ENCODE measurements around the gene IFT88.
"Not testable (repeated sequence)": the region's sequence is repeated elsewhere in the genome, so short reads cannot be mapped to it uniquely, and the experiment has no call there.

IFT88 gene

DNA sequence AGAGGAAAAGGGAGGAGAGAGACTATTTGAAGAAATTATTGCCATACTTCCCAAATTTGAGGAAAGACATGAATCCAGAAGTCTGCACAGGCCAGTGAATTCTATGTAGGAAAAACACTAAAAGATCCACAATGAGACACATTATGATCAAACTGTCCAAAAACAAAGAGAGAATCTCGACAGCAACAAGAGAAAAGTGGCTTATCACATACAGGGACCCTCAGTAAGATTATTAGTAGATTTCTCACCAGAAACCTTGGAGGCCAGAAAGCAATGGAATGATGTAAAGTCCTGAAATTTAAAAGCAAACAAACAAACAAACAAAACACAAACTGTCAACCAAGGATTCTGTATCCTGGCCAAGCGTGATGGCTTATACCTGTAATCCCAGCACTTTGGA is 80.8 kb downstream of the IFT88 start:
- no peak for DNase-seq

DNA sequence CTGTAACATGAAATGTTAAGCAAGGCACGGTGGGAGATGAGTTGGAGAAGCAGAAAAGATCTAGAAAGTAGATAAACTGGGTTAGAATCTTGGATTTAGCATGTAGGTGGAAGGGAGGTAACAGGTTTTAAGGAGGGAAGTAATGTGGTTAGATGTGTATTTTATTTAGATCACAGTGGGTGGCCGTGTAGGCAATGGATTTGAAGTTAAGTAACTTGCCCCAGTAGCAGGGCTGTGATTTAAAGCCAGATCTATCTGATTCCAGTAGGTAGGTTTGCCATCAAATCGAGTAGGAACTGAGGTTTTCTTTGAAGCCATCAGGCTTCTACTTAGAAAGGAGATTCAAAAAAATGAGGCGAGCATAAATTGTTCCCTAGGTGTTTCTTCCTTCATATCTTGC is 86.0 kb downstream of the IFT88 start:
- DNase-seq: no peak

DNA sequence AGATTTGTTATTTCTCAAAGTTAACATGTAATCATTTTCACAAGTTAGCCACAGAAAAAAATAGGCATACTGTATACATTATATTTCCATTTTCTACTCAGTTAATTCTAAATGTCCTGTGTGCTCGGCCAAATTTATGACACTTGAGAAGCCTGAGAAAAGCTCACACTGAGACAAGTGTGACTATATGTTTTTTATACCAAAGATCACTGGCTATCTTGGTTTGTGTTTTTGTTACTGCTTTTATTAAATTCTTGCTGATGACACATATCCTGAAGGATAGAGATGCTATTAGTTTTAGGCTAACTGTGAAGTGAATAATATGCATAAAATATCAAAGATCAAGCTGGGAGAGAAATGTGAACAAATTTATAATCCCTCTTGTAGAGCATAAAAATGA is 87.2 kb downstream of the IFT88 start:
- DNase-seq: no peak

DNA sequence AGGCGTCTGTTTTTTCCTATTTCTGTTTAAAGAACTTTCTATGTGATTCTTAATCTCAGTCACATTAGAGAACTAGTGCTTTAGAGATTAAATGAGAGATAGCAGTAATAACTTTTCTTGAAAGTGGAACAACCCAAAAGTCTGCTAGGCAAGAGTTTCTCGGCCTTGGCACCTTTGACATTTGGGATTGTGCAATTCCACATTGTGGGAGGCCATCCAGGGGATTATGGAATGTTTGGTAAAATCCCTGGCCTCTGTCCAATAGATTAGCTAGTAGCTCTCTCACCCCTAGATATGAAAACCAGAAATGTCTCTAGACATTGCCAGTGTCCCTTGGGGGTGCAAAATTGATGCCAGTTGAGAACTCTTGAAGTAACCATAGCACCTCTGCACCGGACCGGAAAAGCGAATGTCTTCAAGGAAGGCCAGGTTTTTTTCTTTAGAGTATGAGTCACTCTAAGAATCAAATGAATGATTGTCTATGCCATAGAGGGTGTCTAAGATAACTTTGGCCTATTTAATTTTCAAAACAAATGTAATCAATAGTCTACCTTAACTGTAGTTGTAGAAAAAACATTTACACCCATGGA is 91.6 kb downstream of the IFT88 start:
- DNase-seq: no peak

DNA sequence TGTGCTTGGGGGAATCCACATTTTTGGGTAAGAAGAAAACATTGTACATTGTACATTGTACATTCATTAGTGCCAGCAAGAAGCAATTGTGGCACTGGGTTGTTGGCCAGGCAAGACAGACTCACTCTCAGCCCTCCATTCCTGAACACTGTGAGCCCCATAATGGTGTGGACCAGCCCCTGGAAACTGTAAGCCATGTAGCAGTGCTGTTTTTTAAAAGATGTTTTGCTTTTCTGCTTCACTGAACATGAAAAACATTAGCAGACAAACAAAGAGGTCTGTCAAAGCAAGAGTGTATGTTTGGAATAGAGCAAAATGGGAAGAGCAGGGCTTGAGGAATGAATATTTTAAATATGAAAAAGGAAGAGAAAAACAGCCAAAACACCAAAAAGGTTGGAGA is 97.4 kb downstream of the IFT88 start:
- DNase-seq: no peak

DNA sequence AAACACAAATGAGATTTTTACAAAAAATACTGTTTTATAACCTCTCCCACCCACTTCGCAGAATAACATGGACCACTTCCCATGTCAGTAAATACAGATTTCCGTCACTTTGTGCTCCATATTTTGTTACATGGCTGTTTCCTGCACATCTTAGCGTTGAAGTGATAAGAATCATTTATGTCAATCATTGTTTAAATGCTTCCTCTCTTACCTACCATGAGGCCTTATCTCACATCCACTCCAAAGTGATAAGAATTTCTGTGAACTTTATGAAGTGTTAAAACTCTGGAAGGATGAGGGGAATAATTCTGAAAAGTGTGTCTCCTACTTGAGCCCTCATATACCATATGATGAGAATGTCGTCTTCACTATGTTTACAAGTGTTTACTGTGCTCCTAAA is 100.0 kb downstream of the IFT88 start:
- no peak for DNase-seq

DNA sequence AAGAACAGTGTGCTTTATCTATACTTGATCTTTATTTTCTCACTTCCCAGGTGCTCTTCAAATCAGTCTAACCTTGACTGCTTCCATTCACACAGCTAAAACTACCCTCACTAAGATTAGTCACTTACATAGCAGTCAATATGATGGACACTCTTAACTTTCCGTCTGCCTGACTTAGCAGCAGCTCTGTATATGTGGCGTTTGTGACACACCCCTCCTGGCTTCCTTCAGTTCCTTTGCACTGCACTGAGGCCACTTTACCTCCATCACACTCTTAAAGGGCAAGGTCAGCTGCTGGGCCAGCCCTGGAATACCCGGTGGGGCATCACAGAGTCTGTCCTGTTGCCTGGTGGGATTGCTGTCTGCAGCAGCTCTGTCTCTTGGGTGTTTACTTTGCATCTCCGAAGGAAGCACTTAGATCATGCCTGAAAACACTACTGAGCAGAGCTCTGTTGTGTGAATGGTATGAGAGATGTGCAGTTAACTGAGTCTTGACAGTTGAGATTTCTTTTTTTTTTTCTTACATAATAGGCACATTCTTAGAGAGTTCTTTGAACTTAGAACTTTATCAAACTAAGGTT is 101.0 kb downstream of the IFT88 start:
- peak; percentile 26 for DNase-seq

DNA sequence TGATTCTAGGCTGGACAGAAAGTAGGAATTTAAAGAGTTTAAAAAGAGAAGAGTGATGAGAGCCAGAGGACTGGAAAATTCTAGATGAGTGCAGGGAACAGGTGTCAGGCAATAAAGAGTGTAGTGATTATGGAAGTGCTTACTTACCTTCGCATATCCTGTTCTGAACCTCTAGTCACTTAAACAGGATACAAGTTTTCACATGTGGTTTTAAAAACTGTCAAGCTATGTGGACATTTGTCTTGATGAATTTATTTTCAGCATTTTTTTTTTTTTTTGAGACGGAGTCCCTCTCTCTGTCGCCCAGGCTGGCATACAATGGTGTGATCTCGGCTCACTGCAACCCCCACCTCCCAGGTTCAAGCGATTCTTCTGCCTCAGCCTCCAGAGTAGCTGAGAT is 102.2 kb downstream of the IFT88 start:
- DNase-seq: no peak

DNA sequence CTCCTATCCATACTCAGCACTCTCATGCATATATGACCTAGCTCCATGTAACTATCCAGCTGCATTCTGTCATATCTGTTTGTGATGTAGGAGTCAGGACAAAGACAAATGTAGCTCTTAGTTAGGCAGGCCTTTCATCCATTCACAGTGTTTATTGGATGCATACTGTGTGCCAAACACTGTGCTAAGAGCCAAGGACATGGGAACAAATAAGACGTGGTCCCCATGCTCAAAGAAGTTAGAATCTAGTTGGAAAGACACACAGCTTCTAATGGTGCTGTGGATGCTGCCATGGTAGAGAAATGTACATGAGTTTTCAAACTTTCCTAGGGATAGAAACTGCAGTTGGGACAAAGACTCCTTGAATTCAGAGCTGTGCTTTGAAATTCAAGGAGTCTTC is 104.8 kb downstream of the IFT88 start:
- no peak for DNase-seq

DNA sequence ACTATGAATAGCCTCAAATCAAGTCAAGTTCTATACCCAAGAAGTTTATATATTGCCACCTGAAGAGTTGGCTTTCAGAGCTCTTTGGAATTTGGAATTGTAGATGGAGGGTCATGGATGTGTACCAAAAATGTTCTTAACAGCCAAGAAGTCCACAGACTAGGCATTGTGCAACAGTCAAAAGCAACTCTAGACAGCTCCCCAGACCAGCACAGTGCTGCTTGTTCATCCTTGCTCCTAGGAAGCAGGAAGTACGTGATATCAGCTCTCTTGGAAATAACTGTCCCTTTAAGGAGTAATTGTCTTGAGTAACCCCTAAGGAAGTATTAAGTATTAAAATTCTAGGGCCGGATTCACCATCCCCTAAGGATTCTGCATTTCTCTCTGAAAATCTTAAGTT is 105.8 kb downstream of the IFT88 start:
- DNase-seq: no peak

DNA sequence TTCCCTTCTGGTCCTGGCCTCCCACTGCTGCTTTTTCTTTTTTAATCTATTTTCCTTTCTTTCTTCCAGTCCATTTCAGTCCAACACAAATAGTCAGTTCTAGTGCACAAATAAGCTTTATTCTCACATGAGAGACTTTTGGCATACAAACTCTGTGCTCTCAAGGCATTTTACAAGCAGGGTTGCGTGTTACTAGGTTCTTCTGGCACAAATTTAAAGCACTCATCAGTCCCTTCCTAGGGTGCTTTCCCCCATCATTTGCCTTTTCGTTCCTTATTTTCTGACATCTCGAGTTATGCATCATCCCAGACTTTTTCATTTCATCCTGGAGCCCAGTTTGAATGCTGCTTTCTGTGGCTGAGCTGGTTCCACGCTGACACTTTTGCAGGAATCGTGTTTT is 106.8 kb downstream of the IFT88 start:
- no peak for DNase-seq

DNA sequence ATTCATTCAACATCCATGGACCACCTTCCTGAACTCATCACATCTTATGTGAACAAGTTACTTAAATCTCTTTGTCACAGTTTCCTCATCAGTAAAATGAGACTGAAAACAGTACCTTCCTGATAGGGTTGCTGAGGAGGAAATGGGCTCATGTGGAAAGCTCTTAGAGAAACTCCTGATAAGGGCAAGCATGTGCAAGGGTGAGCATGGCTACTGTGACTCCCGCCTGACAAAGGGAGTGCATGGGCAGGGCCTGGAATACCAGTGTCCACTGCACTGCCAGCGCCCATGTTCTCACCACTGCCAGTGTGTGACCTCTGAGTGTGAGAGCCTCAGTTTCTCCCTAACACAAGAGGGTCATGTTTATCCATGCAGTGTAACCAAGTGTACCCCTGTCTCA is 109.3 kb downstream of the IFT88 start:
- no peak for DNase-seq

DNA sequence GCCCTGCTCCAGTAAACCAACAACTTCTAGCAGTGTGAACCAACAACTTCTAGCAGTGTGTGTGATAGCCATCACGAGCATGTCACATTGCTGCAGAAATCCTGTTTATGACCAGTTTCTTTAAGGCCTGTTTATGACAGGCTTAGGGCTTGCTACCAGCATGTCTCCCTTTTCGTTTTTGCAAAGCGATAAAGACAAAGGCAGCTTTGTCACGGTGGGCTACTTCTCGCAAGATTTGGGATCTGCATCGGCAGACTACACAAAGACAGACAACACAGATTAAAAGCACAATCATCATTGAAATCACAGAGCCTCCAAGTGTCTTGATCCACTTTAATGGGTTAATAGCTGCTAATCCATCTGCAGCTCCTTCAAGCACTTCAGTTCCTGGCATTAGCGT is 111.6 kb downstream of the IFT88 start:
- DNase-seq: peak; percentile 97

DNA sequence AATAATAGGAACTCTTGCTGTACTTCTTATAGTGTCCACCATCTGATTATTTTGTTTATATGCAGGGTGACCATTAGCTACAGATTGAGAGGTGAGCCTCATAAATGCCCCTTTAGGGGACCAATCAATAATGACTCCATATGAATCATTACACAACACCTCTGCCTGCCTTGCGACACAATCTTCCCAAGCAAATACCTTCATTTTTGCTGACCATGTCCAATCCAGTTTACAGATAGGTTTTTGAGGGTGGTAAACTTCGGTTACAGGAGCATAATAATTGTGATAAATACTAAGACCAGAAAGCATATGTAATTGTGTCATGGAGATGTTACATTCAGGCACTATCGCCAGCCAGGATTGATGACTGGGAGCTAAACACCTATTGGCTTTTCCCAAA is 112.9 kb downstream of the IFT88 start:
- DNase-seq: no peak

DNA sequence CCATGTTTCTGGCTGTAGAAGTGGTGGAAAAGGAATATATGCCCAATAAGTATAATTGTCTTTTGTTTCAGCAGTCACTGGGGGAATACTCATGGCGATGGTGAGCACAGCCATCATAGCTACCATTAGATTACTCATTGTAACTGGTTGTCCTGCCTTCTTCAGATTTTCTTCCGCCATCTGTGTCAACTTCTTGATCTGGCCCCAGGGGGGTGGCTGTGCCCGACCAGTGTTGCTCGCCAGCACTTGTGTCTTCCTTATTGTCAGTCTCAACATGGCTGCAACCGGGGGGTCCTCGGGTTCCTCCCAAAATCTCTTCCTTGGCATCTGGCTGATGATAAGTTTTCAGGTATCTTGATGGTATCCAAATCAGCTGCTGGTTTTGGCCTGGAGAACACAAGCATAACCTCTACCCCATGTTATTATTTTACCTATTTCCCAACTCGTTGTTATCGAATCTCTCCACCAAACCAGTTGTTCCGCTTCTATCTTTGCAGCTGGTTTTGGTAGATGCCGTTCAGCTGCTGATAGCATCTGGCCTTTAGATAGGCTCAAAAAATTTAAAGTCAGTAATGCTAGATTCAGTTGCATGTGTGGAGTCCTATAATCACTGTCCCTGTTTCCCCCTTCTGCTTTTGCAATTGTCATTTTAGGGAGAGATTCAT is 113.6 kb downstream of the IFT88 start:
- no peak for DNase-seq

DNA sequence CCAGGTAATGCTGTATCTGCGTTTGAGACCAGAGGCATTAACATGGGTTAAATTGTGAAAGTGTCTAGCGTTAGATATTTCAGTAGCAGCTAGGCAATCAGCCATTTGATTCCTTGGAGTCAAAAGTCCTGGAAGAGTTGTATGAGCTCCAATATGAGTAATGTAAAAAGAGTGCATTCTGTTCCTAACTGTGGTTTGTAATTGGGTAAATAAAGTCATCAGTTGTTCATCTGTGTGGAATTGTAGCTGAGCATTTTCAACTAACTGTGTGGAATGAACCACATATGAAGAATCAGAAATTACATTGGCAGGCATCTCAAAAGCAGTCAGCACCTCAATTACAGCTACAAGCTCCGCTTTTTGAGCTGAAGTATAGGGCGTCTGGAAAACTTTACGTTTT is 114.5 kb downstream of the IFT88 start:
- not testable (repeated sequence) for DNase-seq

DNA sequence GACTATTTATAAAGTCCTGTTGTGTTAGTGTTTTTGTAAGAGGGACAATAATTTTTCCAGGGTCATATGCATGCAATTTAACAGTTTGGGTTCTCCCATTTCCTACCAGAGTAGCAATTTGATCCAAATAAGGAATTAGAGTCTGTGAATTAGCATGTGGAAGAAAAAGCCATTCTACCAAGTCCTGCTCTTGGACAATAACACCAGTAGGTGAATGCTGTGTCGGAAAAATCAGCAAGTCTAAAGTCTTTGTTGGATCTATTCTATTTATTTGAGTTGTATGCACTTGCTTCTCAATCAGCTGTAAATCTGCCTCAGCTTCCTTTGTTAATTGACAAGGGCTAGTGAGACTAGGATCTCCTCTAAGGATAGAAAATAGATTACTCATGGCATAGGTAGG is 115.1 kb downstream of the IFT88 start:
- no peak for DNase-seq

DNA sequence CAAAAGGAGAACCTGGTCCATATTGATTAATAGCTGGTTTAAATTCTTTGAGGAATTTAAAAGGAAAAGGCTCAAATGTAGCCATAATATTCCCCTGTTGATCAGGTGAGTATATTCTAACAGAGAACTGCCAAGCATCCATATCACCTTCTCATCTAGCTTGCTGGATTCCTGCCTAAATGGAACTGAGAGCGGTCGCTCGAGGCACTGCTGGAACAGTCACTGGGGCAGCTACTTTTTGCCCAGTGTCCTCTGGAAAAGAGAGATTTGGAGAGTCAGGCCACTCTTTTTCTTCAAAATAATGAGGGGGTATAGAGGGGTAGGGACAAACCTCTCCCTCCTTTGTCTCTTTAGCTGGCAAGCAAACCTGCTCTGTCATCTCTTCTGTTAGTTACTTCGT is 117.1 kb downstream of the IFT88 start:
- no peak for DNase-seq

DNA sequence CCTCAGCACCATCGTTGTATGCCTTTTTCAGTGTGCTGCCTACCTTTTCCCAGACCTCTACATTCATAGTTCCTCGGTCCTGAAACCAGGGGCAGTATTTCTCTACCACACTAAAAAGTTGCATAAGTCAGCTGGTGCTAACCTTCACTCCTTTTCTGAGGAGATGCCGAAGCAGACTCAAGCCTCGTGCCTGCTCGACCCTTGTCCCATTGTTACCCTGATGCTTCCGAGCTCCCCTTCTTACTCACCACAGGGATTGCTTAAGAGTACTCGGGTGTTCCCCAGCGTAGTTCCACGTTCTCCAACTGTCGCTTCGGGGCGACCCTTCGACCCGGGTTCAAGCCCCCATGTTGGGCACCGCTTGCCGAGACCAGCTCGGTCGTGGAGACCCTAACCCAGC is 117.6 kb downstream of the IFT88 start:
- no peak for DNase-seq

DNA sequence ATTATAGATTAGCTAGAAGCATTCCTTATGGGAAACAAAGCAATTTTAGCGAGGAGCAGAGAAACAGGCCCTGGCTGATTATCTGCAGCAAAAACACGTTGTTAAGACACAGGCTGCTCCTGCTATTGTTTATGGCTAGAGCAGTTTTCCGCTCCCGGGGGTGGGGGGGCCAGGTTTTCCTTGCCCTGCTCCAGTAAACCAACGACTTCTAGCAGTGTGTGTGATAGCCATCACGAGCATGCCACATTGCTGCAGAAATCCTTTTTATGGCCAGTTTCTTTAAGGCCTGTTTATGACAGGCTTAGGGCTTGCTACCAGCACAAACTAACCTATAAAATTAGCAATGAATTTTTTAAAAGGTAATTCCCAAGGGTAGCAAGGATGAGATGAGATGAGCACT is 118.1 kb downstream of the IFT88 start:
- no peak for DNase-seq

DNA sequence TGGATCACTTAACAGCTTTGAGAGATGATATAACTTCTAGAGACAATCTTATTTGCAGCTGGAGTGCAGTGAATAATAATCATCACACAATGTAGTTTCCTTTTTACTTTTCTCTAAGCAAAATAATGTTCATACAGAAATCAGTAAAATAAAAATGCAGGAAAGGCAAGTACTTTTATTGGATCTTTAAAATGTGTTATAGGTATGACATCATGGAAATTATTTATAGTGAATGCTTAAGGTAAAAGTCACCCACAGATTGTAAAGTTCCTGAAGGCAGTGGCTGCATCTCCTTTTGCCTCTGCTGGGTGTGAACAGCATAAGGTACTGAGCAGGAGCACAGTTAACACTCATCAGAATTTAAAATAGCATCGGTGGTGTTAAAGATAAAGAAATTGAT is 119.2 kb downstream of the IFT88 start:
- DNase-seq: no peak

DNA sequence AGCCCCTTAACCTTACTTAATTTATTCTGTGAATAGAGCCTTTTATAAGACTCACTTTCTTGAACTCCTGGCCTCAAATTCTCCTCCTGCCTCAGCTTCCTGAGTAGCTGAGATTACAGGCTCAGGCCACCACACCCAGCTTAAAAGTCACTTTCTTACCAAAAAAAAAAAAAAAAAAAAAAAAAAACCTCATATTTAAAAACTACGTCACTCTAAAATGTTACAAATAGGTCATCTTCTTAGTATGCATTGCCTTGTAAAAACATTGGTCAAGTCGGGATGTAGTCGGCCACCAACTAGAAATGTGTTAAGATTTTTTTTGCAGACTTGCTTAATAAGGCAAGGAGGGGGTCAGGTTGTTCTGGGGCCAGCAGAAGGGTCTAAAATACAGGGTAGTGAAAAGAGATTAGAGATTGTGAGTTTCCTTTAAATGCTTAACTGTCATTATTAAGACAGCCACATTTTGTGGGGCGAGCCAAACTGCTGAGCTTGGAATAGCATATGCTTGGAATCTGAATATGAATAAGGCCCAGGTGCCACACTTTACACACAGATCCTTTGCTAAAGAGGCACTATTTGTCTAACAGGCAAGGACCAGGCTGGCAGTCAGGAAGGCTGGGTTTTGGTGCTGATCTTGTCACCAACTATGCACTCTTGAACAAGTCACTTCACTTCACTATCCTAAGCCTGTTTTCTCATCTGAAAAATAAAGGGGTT is 120.1 kb downstream of the IFT88 start:
- peak; percentile 40 for DNase-seq

DNA sequence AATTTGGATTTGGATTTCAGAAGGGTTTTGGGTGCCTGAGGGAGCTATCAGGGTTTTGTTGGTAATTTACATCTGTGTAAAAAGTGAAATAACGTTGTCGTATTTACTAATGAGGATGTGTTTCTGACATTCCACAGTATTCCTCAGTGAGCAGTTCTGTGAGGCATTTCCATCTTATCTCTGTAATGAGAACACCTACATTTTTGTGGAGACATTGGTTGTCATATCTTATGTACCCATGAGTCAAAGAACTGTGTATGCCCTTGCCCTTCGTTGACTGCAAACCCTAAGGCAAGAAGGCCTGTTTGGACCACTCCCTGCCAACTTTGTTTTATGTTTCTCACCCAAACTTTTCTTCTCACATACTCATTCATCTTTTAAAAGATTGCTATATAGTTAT is 122.3 kb downstream of the IFT88 start:
- DNase-seq: no peak

DNA sequence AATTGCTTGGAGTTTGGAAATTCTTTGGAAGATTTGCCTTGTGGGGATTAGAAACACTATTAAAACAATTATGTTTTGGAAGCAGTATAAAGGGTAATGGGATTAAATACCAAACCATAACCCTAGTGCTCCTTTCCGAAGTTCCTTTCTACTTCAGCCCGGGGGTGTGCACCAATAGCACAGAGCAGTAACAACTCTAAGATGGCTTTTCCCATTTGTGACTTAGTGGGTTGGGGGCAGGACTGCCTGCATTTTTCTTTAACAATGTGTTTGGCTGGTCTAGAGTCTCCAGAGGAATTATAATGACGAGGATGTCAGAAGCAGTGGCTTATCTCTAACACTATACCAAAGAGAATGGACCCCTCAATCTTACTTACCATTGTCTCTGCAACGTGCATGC is 124.7 kb downstream of the IFT88 start:
- DNase-seq: no peak
